Left colon (tissue), 2 donors: Measurements from ENCODE around the gene TRIM33. TPM values are rescaled to one million over a fixed set of nuclear protein-coding genes. Genes with fewer than 3 reads are reported as not detected.
A peak's percentile ranks its signal among the peaks of the same experiment; 100 is the strongest.

ENCODE experiments used
- ATAC-seq: fragments of 200-7000 bp; cut with Tn5 transposase; one replicate; pipeline ENCODE4 v1.9.1; 2020; ENCODE audit warnings: mild to moderate bottlenecking, moderate library complexity
- DNase-seq, 2 donors: peaks; one replicate each; pipeline ENCODE4 v3.0.0-alpha.2; 2020
- intact Hi-C, 2 donors: fragments of 100-400 bp; cut with DNase I in 1 of 2; cut with micrococcal nuclease in 1 of 2; formaldehyde crosslinking; loops; one replicate each; pipeline versions ENCODE4 v1.11.2 to v1.14.0; 2022; cut with DNase I, micrococcal nuclease
- long read RNA-seq: library from polyadenylated mRNA; unstranded; transcript quantifications from one replicate; pipeline ENCODE4 v2.0.0, GENCODE V29; 2021
- total RNA-seq, 2 donors: library from RNA; stranded (reverse); fragmentation: NEBNext Ultra II Directional; extraction: Animal tissue kit (Norgen Biotek cat#: 25700); gene quantifications; one replicate each; pipeline ENCODE4 v1.2.1, GENCODE V29; 2021
- donor health status: DM: no; HTN: no; CAD: no.
- donor health status: DM: yes; HTN: yes; CAD: no.

The TRIM33 gene
- 10 to 100 TPM; 28.6 to 31.0 TPM for total RNA-seq
- long read RNA-seq, full-length matches to known transcripts: 8 of 29 reads
- long read RNA-seq, partial matches to known transcripts: 11 of 29 reads
- long read RNA-seq, other reads (novel, unspliced or antisense): 10 of 29 reads

DNA sequence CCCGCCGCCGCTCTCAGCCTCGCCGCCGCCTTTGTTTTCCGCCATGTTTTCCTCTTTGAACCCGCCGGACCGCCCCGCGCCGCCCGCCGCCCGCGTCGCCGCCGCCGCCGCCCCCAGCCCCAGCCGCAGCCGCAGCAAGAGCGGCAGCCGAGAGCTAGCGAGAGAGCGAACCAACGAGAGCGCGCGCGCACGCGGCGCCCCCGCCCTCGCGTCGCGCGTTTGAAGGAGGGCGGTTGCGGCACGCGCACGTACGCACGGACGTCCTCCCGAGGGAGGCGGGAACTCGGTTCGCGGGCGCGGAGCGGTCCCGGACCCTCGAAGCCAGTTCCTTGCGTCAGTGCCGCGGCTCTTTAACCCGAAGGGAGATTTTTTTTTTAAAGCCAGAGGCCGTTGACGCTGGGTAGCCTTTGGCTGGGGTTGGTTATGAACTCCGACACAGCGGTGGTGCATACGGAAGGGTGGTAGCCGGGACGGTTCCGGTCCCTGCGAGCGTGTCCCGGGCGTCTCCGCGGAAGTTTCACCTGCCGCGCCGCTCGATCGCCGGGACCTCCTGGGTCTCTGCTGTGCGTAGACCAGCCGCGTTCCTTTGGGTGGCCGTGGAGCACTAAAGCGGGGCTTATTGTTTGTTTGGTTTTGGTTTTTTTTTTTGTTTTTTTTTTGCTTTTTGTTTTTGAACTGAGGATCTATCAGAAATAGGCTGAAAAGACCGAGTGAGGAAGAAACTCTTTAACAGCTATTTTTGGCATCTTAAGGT lies at the start of gene TRIM33:
Gene TRIM33 (minus strand): TSS at position 172 of the 754 bp plus-strand sequence. CDS start 127 bp downstream, at position 45.
- ATAC-seq: peak; percentile 88
- peak; percentile 90 to 94 for DNase-seq
- intact Hi-C loops: no loop called here

DNA sequence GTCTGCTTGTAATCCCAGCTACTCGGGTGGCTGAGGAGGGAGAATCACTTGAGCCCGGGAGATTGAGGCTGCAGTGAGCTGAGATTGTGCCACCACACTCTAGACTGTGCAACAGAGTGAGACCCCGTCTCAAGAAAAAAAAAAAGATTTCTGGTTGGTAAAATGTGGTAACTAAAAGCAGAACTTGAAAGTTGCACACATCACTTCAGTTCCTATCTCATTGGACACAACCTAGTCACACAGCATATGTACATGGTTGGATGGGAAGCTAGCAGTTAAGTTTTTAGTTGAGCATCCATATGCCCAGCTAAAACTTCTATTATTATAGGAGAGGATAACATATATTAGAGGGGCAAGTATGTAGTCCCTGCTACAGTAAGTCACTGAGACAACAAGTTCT lies 48.4 kb upstream of the TRIM33 start:
- DNase-seq (no peak), ATAC-seq (no peak)
- intact Hi-C loops: no loop called here

DNA sequence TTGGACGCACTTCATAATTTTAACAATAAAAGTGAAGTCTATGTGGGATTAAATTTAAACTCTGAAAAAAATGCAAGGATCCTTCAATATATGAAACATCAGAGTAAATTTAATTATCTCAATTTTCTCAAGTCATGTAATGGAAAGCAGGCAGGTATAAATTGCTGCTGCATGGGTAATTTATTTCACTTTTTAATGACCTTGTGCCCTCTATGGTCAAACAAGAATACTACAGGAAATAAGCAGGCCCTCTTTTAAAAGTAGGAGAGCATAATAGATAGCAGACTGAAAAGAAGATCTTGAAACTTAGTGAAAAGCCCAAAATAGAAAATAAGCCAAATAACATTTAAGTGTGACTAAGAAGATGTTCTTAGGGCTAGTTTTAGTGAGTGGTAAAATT lies 47.5 kb upstream of the TRIM33 start:
- DNase-seq (no peak), ATAC-seq (no peak)
- intact Hi-C loops: no loop called here

DNA sequence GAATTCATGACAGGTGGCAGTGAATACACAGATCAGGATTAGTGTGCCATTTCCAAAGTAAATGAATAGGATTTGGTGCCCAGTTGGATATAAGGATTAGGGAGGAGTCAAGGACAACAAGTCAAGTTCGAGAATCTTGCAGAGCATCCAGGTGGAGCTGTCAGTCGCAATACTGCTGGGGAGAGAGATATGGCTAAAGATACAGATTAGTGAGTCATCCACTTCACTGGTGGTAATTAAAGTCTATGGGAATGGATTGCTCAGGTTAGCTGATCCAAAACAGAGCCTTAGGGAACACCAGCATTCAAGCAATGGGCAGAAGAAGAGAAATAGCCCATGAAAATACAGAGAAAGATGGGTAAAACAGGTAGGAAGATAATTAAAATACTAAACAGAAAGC lies 43.6 kb upstream of the TRIM33 start:
- intact Hi-C loops: no loop called here
- ATAC-seq: no peak
- DNase-seq: no peak

DNA sequence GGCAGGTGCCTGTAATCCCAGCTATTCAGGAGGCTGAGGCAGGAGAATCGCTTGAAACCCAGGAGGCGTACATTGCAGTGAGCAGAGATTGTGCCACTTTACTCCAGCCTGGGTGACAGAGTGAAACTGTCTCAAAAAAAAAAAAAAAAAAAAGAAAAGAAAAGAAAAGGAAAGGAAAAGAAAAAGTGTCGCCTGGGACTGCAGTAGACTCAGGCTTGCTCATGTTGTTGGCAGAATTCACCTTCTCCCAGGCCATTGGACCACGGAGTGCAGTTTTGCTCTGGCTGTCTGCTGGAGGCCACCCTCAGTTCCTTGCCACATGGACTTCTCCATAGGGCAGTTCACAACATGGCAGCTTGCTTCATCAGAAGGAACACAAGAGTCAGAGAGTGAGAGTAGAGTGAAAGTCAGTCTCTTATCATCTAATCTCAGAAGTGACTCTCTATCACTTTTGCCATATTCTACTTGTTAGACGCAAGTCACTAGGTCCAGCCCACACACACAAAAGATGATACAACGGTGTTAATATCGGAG lies 41.2 kb upstream of the TRIM33 start:
- no peak for ATAC-seq
- intact Hi-C loops: no loop called here
- no peak for DNase-seq

DNA sequence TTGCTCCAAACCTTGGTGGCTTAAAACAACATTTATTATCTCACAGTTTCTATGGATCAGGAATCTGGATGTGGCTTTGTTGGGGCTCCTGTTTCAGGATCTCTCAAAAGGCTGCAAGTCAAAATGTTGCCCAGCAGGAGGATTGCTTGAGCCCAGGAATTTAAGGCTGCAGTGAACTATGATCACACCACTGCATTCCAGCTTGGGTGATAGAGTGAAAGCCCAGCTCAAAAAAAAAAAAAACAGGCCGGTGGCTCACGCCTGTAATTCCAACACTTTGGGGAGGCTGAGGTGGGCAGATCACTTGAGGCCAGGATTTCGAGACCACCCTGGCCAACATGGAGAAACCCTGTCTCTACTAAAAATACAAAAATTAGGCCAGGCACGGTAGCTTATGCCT lies 40.4 kb upstream of the TRIM33 start:
- DNase-seq (no peak), ATAC-seq (no peak)
- intact Hi-C loops: no loop called here

DNA sequence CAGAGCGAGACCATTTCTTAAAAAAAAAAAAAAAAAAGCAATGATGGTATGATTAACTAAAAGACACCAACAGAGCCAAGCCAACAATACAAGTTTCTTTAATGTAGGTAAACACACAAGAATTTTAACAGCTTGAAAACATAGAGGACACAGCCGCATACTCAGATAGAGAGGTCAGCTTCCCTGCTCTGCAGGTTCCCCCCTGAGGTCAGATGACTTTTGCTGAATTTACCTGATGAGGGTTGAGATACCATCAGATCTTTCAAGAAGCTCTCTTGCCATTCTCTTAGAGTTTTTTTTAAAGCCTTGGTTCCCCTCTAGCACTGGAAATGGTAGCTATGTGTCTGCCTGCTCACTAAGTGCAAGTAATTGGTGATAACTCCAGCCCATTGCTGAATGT lies 39.3 kb upstream of the TRIM33 start:
- no peak for ATAC-seq
- intact Hi-C loops: no loop called here
- DNase-seq: no peak

DNA sequence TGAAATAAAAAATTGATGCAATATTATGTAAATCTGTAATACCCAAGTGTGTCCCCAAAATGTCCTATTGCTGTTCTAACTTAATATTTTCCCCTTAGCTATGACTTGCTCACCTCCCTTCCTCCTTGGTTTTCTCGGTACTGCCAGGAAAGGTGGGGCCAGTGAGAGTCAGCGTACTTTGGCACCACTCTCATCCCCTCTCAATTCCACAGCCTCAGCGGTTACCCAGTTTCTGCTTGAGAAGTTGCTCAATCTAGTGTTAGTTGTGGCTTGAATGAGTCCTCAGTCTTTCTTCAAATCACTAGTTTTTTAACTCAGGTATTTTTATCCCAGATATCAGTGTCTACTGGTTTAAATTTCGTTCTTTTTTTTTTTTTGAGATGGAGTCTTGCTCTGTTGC lies 38.1 kb upstream of the TRIM33 start:
- no peak for DNase-seq
- intact Hi-C loops: no loop called here
- ATAC-seq: no peak

DNA sequence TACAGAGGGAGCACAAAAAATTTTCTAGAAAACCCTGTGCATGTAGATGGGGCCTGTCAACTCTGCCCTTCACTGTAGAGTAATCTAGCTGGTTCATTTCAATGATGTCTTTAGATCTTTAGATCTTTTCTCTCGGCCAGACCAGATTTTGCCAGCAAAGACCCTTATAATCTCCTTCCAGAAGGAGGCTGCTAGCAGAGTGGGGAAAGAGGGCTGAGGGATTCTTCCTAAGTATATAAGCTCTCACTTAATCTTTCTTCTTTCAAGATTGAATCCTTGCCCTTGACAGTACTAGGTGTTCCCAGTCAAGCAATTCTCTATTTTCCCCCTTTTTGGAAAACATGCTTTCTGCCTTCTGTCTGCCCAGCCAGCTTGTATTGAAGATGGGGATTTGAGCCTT lies 36.1 kb upstream of the TRIM33 start:
- intact Hi-C loops: no loop called here
- DNase-seq: no peak
- no peak for ATAC-seq

DNA sequence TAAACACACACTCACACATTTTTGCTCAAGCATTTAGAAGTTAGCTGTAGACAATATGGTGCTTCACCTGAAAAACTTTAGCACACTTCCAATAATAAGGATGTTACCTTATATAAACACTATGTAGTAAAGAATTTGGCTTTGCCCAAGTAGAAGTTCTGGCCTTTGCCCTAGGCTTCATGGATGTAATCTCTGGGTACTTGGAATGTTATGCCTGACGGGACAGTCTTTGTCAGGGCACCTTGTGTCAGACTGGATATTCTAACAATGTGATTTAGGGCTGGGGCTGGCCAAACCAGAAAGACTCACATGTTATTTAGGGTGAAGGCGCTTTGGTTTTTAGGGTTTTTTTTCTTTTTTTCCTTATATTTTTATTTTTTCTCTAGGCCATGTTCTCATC lies 34.8 kb upstream of the TRIM33 start:
- no peak for DNase-seq
- intact Hi-C loops: no loop called here
- ATAC-seq: no peak

DNA sequence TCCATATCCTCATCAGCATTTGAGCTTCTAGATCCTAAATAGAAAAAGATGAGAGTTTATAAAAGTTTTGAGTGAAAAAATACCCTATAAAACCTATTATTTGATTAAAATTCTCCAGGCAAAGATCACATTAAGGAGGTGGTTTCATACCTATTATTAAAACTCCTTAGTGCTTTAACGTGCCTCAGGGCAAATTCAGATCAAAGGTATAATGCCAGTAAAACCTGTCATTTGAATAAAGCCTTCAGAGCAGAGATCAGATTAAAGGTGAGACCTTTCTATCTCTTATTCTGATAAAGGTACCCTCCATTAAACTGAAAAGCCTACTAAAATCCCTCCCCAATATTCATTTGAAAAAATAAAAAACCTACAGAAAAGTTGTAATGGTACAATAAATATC lies 34.3 kb upstream of the TRIM33 start:
- ATAC-seq (no peak), DNase-seq (no peak)
- intact Hi-C loops: no loop called here

DNA sequence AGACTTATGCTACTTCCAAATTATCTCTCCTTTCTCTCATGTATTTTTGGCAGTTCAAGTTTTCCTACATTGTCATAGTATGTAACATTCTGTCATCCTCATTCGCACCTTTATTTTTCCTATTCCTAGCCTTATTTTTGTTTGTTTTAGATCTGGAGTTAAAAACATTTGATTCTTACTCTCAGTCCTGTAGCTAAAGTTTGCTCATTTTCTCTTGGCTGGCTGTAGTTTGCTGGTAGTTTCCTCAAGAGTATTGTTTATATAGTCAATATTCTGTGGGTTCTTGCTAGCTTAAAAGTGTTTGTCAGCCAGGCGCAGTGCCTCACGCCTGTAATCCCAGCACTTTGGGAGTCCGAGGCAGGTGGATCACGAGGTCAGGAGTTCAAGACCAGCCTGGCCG lies 29.8 kb upstream of the TRIM33 start:
- no peak for DNase-seq
- intact Hi-C loops: no loop called here
- no peak for ATAC-seq

DNA sequence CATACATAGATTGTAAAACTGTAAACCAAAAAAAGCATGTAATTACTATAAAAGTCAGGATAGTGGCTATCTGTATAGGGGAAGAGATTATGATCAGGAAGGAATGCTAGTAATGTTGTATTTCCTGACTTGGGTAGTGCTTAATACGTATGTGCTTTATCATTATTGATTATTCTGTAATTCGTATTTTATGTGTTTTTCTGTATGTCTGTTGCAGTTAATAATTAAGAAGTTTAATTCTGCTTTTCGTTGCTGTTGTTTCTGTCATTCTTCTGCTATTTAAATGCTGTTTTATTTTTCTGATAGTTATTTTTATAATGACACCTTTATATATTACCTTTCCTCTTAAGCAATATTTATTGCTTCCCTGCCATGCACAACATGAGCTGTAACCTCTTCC lies 29.3 kb upstream of the TRIM33 start:
- intact Hi-C loops: no loop called here
- ATAC-seq (no peak), DNase-seq (no peak)

DNA sequence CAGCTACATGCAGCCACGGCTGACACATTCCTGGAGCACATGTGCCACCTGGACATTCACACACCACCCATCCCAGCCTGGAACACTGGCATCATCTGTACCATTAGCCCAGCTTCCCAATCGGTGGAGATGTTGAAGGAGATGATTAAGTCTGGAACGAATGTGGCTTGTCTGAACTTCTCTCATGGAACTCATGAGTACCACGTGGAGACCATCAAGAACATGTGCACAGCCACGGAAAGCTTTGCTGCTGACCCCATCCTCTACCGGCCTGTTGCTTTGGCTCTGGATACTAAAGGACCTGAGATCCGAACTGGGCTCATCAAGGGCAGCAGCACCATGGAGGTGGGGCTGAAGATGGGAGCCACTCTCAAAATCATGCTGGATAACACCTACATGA lies 25.0 kb upstream of the TRIM33 start:
- DNase-seq (no peak), ATAC-seq (no peak)
- intact Hi-C loops: no loop called here

DNA sequence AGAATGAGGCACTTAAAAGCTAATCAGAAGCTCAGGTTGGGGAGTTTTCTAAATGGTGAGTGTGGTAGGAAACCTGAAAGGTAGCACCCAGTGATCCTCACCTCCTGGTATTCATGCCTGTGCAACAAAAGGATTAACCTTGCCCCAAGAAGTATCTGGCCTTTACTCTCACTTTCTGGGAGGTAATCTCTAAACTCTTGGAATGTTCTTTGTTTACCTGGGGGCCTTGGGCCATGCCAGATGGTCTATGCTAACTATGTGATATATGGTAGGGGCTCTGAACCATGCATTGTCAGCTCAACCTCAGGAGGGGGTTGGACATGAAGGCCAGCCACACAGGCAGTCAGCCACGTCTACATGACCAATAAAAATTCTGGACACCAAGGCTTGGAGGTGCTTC lies 24.4 kb upstream of the TRIM33 start:
- intact Hi-C loops: no loop called here
- DNase-seq (no peak), ATAC-seq (no peak)

DNA sequence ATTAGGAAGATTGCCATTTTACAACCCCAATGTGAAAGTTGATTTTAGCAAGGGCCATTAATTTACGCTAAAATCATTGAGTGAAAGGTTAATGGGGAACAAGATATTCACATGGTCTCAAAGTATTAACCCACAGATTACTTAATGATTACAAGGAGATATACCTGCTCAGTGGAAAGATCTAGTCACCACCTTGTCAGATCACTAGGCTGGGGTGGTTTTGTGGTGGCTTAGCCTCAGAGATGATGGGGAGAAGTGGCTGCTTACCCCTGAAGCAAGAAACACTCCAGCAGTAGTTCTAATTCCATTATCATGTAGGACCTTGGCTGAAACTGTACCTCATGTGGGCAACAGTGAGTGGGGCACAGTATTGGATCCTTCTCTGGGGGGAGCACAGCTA lies 20.1 kb upstream of the TRIM33 start:
- intact Hi-C loops: no loop called here
- no peak for ATAC-seq

DNA sequence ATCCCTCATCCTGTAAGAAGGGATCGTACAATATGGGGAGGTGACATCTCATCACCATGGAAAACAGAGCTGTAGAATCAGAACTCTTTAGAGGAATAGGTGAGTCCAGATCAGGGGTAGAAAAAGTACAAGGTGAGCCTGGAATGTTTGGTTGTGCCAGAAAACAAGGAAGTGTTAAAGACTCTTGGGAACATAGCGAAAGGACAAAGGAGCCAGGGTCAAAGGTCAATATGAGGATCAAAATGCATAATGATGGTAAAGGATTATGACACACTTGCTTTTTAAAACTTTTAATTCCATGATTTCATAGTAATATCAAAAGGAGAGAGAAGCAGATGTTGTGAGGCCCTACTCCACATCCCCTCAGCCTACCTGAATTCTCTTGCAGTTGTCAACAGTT lies 19.2 kb upstream of the TRIM33 start:
- intact Hi-C loops: no loop called here
- ATAC-seq: peak; percentile 38
- DNase-seq: no peak

More for the DNA sequence above, 20.1 kb upstream of the TRIM33 start:
- DNase-seq: no peak

DNA sequence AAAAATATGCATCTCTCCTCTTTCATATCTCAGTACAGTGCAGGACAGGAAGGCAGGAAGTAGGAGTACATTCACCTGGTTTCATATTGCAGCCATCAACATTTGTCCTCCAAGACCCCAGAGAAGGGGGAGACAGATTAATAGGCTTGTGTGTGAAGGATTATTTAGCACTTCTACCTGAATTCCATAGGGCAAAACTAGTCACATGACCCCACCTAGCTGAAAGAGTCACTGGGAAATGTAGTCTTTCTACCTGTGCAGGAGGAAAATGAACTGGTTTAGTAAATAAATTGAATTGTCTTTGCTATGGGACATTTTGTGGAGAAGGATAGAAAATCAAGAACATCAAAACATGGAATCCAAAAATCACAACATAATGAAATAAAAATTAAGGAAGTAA lies 13.9 kb upstream of the TRIM33 start:
- ATAC-seq: no peak
- DNase-seq: no peak
- intact Hi-C loops: no loop called here

DNA sequence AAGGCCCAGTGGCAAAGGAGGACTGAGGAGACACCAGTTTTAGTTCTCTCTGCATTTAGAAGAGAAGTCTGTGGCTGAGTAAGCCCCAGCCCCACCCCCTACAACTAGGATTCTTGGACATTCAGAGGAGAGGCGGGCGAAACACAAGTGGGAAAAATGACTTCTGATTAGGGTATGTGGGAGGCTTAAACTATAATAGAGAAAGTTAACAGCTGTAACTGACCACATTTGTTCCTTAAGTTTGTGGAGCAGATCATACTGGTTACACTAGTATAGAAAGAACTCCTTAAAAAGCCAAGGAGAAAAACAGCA lies 11.2 kb upstream of the TRIM33 start:
- ATAC-seq (no peak), DNase-seq (no peak)
- intact Hi-C loops: no loop called here

DNA sequence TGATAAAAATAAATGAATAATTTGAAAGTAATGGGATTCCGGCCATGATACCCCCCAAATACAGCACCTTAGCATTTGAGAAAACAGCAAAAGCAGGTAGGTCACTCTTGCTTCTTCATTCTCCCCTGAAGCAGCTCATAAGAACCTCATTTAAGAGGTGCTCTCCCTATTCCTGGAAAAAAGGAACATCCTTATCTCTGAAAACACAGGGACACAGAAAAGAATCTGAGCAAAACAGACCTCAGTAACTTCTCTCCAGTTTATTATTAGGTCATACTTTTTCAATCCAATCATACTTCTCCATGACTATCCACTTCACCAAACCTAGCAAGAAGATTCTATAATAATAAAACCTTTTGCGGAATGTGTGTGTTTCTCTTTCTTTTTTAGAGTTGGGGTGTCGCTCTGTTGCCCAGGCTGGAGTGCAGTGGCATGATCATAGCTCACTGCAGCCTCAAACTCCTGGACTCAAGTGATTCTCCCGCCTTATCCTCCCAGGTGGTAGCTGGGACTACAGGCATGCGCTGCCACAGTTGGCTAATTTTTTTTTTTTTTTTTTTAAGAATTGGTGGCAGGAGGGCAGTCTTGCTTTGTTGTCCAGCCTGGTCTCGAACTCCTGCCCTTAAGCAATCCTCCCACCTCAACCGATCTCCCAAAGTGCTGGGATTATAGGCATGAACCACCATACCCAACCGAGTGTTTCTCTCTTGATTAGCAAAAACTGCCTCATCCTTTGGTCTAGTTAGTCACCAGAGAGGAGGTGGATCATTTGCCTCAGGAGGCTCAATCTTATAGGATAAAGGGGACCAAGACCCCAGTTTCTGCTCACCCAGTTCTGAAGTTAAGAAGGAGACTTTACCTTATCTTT lies 10.6 kb upstream of the TRIM33 start:
- no peak for DNase-seq
- intact Hi-C loops: no loop called here
- ATAC-seq: no peak
